Neural cell (in vitro differentiated cells): ENCODE data around the gene PLSCR5. TPM values are rescaled to one million over a fixed set of nuclear protein-coding genes. Genes with fewer than 3 reads are reported as not detected.

Experiments
- H2AFZ ChIP-seq: fragments of 200-600, 300-800 bp; sonication (generic), shearing (Covaris generic); 2 replicates; pipeline ENCODE4 v1.6.0; 2014; ENCODE audit warnings: low read depth, mild to moderate bottlenecking, antibody characterized with exemption, low read length, moderate library complexity
- H3F3A ChIP-seq: fragments of 200-600 bp; shearing (Covaris generic); 2 replicates; pipeline ENCODE4 v1.6.1; 2016; ENCODE audit warnings: mild to moderate bottlenecking, moderate library complexity, mixed read lengths, antibody characterized with exemption, low read length; ENCODE audit not compliant: insufficient read depth, poor library complexity, severe bottlenecking
- H3K27ac ChIP-seq: fragments of 200-600, 300-800 bp; sonication (generic), shearing (Covaris generic); 2 replicates; pipeline ENCODE4 v1.5.1; 2014; ENCODE audit warnings: mild to moderate bottlenecking, low read length, moderate library complexity
- H3K27me3 ChIP-seq: fragments of 300-800, 200-600 bp; sonication (generic), shearing (Covaris generic); 2 replicates; pipeline ENCODE4 v1.6.0; 2014; ENCODE audit warnings: mild to moderate bottlenecking, low read depth, low read length, moderate library complexity; ENCODE audit not compliant: insufficient read depth
- H3K36me3 ChIP-seq: fragments of 300-800, 200-600 bp; sonication (generic), shearing (Covaris generic); 2 replicates; pipeline ENCODE4 v1.5.1; 2014; ENCODE audit warnings: mild to moderate bottlenecking, antibody characterized with exemption, low read length, moderate library complexity; ENCODE audit not compliant: insufficient read depth
- H3K4me2 ChIP-seq: fragments of 300-800, 200-600 bp; sonication (generic), shearing (Covaris generic); 2 replicates; pipeline ENCODE4 v1.6.0; 2014; ENCODE audit warnings: mild to moderate bottlenecking, low read length
- H3K4me3 ChIP-seq: fragments of 300-800, 200-600 bp; sonication (generic), shearing (Covaris generic); 2 replicates; pipeline ENCODE4 v1.5.1; 2014; ENCODE audit warnings: mild to moderate bottlenecking, low read length, moderate library complexity
- H3K79me2 ChIP-seq: fragments of 200-600 bp; shearing (Covaris generic); replicated peaks from 2 replicates; pipeline ENCODE4 v1.6.0; 2014; ENCODE audit warnings: mild to moderate bottlenecking, low read length, moderate library complexity; ENCODE audit not compliant: insufficient read depth
- H3K9ac ChIP-seq: fragments of 300-800, 200-600 bp; sonication (generic), shearing (Covaris generic); 2 replicates; pipeline ENCODE4 v1.6.1; 2016; ENCODE audit warnings: mild to moderate bottlenecking, low read length, mixed read lengths
- H3K9me2 ChIP-seq: fragments of 200-600 bp; shearing (Covaris generic); 2 replicates; pipeline ENCODE4 v1.6.1; 2016; ENCODE audit warnings: mild to moderate bottlenecking, low read length, mixed read lengths; ENCODE audit not compliant: insufficient read depth
- H3K9me3 ChIP-seq: fragments of 200-600, 300-800 bp; sonication (generic), shearing (Covaris generic); 2 replicates; pipeline ENCODE4 v1.6.1; 2016; ENCODE audit warnings: mild to moderate bottlenecking, mixed run types, low read length, moderate library complexity, mixed read lengths
- H4K20me1 ChIP-seq: fragments of 200-600 bp; shearing (Covaris generic); 2 replicates; pipeline ENCODE4 v1.6.1; 2016; ENCODE audit warnings: mild to moderate bottlenecking, mixed run types; ENCODE audit not compliant: insufficient read depth
- CTCF ChIP-seq: fragments of 450-650 bp; IDR thresholded peaks from 2 replicates; pipeline ENCODE4 v1.5.1; 2014; ENCODE audit warnings: antibody characterized with exemption, mild to moderate bottlenecking, moderate library complexity; ENCODE audit not compliant: poor library complexity, severe bottlenecking
- EP300 ChIP-seq: fragments of 450-650 bp; conservative IDR thresholded peaks from 2 replicates; pipeline ENCODE4 v1.6.1; 2014; ENCODE audit warnings: antibody characterized with exemption, mild to moderate bottlenecking, moderate library complexity; ENCODE audit not compliant: poor library complexity, severe bottlenecking
- EZH2 ChIP-seq: fragments of 200-600, 300-800 bp; shearing (Covaris generic), sonication (generic); IDR thresholded peaks from 2 replicates; pipeline ENCODE4 v1.6.1; 2014; ENCODE audit warnings: antibody characterized with exemption, low read length, borderline replicate concordance, mild to moderate bottlenecking; ENCODE audit not compliant: insufficient read depth, poor library complexity, severe bottlenecking
- MXI1 ChIP-seq: fragments of 450-650 bp; conservative IDR thresholded peaks from 2 replicates; pipeline ENCODE4 v1.6.1; 2014; ENCODE audit warnings: antibody characterized with exemption, mild to moderate bottlenecking; ENCODE audit not compliant: poor library complexity, severe bottlenecking
- POLR2AphosphoS5 ChIP-seq: IDR thresholded peaks from 2 replicates; pipeline ENCODE4 v1.6.1; 2012
- RAD21 ChIP-seq: fragments of 450-650 bp; conservative IDR thresholded peaks from 2 replicates; pipeline ENCODE4 v1.6.1; 2014; ENCODE audit warnings: antibody characterized with exemption, mild to moderate bottlenecking, moderate library complexity
- REST ChIP-seq: IDR thresholded peaks from 2 replicates; pipeline ENCODE4 v1.6.1; 2012; ENCODE audit warnings: borderline replicate concordance
- SMC3 ChIP-seq: fragments of 450-650 bp; conservative IDR thresholded peaks from 2 replicates; pipeline ENCODE4 v1.6.1; 2014; ENCODE audit warnings: antibody characterized with exemption, mild to moderate bottlenecking, moderate library complexity; ENCODE audit not compliant: poor library complexity
- TAF1 ChIP-seq: IDR thresholded peaks from 2 replicates; pipeline ENCODE4 v1.6.1; 2012; ENCODE audit warnings: low read depth
- polyA plus RNA-seq: library from polyadenylated mRNA; depleted of rRNA; stranded (reverse); fragments of >200 nt; gene quantifications from 2 replicates; pipeline ENCODE4 v1.2.3, GENCODE V29; 2014

The PLSCR5 gene
- polyA plus RNA-seq, 1 donor from 2014 or later, result 0.37 TPM

GRCh38 chr3:146569314-146569713 is 35.8 kb downstream of the PLSCR5 start:
- Histone ChIP-seq H3K4me3 (no peak overlapping the region), H3K9me2 (no peaks in the 10 kb centered on the region), H3K9me3 (no peaks in the 10 kb centered on the region), H3K9ac (no peak overlapping the region), H3K27ac (no peak overlapping the region), H3K4me2 (no peak overlapping the region), H3K36me3 (no peaks in the 10 kb centered on the region), H2AFZ (no peak overlapping the region), H3K27me3 (no peaks in the 10 kb centered on the region), H4K20me1 (no peaks in the 10 kb centered on the region), H3F3A (no peaks in the 10 kb centered on the region), H3K79me2 (no peaks in the 10 kb centered on the region)
- no peak for TF ChIP-seq EZH2

GRCh38 chr3:146566138-146566537 is 39.0 kb downstream of the PLSCR5 start:
- Histone ChIP-seq H3K27me3 (no peaks in the 10 kb centered on the region), H3K79me2 (no peaks in the 10 kb centered on the region), H3K4me2 (no peak overlapping the region), H4K20me1 (no peaks in the 10 kb centered on the region), H2AFZ (no peak overlapping the region), H3K9me3 (no peaks in the 10 kb centered on the region), H3K36me3 (no peaks in the 10 kb centered on the region), H3K9me2 (no peaks in the 10 kb centered on the region), H3F3A (no peaks in the 10 kb centered on the region), H3K27ac (no peak overlapping the region), H3K4me3 (no peak overlapping the region), H3K9ac (no peak overlapping the region)
- TF ChIP-seq EP300 (no peak), SMC3 (no peak), EZH2 (no peak), POLR2AphosphoS5 (no peak), MXI1 (no peak), RAD21 (no peak)

GRCh38 chr3:146561879-146562278 is 43.3 kb downstream of the PLSCR5 start:
- no peaks in the 10 kb centered on the region for H3K27me3 ChIP-seq
- no peaks in the 10 kb centered on the region for H4K20me1 ChIP-seq
- no peaks in the 10 kb centered on the region for H3K9me2 ChIP-seq
- H3K79me2 ChIP-seq, result no peaks in the 10 kb centered on the region
- H3F3A ChIP-seq, result no peaks in the 10 kb centered on the region
- no peak overlapping the region for H3K9ac ChIP-seq
- H2AFZ ChIP-seq, result no peak overlapping the region
- no peak overlapping the region for H3K4me3 ChIP-seq
- TF ChIP-seq EP300 (no peak), CTCF (no peak), EZH2 (no peak), RAD21 (no peak), SMC3 (no peak), MXI1 (no peak), TAF1 (no peak), POLR2AphosphoS5 (no peak), REST (no peak)
- H3K9me3 ChIP-seq, result no peaks in the 10 kb centered on the region
- H3K4me2 ChIP-seq, result no peak overlapping the region
- no peaks in the 10 kb centered on the region for H3K36me3 ChIP-seq
- no peak overlapping the region for H3K27ac ChIP-seq
